GM20000 (cell line): ENCODE measurements around the gene FOXP1.
A peak's percentile ranks its signal among the peaks of the same experiment; 100 is the strongest.

Experiments used
- DNase-seq: peaks from one replicate; pipeline ENCODE4 v3.0.0; 2012; ENCODE audit warnings: low spot score
- CTCF ChIP-seq: IDR thresholded peaks from 2 replicates; pipeline ENCODE4 v1.5.1; 2012; ENCODE audit warnings: mild to moderate bottlenecking, control low read depth; ENCODE audit errors: extremely low read depth, missing control alignments

The FOXP1 gene

GRCh38 chr3:71063773-71064290 is 519.7 kb downstream of the FOXP1 start:
- DNase-seq = peak; percentile 49

GRCh38 chr3:71062952-71063772 is 520.4 kb downstream of the FOXP1 start:
- TF ChIP-seq CTCF = no peak
- DNase-seq = peak; percentile 55

More at GRCh38 chr3:71063773-71064290, 519.7 kb downstream of the FOXP1 start:
- no peak for TF ChIP-seq CTCF

GRCh38 chr3:71062037-71062932 is 521.2 kb downstream of the FOXP1 start:
- DNase-seq = no peak
- no peak for TF ChIP-seq CTCF

- no peak for DNase-seq
- TF ChIP-seq CTCF = no peak
Observed at GRCh38 chr3:71061581-71061980, 521.9 kb downstream of the FOXP1 start.

GRCh38 chr3:71061037-71061436 is 522.5 kb downstream of the FOXP1 start:
- no peak for TF ChIP-seq CTCF
- no peak for DNase-seq

GRCh38 chr3:71060536-71060935 is 523.0 kb downstream of the FOXP1 start:
- no peak for TF ChIP-seq CTCF
- no peak for DNase-seq

- no peak for DNase-seq
Observed at GRCh38 chr3:71057526-71057894, 526.0 kb downstream of the FOXP1 start.

More at GRCh38 chr3:71057526-71057894, 526.0 kb downstream of the FOXP1 start:
- no peak for TF ChIP-seq CTCF
